Body of pancreas (tissue), 4 donors: Measurements from ENCODE around the gene BCAS2. TPM values are rescaled to one million over a fixed set of nuclear protein-coding genes. Genes with fewer than 3 reads are reported as not detected.
"Not testable (repeated sequence)": the region's sequence is repeated elsewhere in the genome, so short reads cannot be mapped to it uniquely, and the experiment has no call there.

Experiments used
- ATAC-seq: fragments of 150-250 bp; one replicate; pipeline ENCODE4 v1.9.1; 2016
- DNase-seq, 4 donors: peaks; one replicate each; pipeline ENCODE4 v3.0.0-alpha.2; 2019
- H3K27ac ChIP-seq, 4 donors: fragments of 200-600 bp; sonication (generic); 1 replicate in 3 of 4; 2 replicates in 1 of 4; pipeline versions ENCODE4 v1.5.1 to v1.6.1; 2016 to 2019; ENCODE audit warnings: mild to moderate bottlenecking in 1 of 4, mixed read lengths in 1 of 4, moderate library complexity in 1 of 4
- H3K27me3 ChIP-seq, 2 donors: fragments of 200-600 bp; sonication (generic); one replicate each; pipeline ENCODE4 v1.6.0; 2016; ENCODE audit warnings: mild to moderate bottlenecking in 1 of 2
- H3K36me3 ChIP-seq, 2 donors: fragments of 200-600 bp; sonication (generic); replicated peaks in 1 of 2; 2 replicates each; pipeline ENCODE4 v1.5.1; 2016; ENCODE audit warnings: low read depth in 2 of 2; ENCODE audit not compliant: insufficient read depth in 1 of 2
- H3K4me1 ChIP-seq: fragments of 200-600 bp; sonication (generic); one replicate; pipeline ENCODE4 v1.6.0; 2016
- H3K4me3 ChIP-seq, 2 donors: fragments of 200-600 bp; sonication (generic); 1 replicate in 1 of 2; 2 replicates in 1 of 2; pipeline ENCODE4 v1.5.1; 2016 to 2019
- H3K9me3 ChIP-seq, 3 donors: fragments of 200-600 bp; sonication (generic); 1 replicate in 2 of 3; 2 replicates in 1 of 3; pipeline ENCODE4 v1.5.1; 2016
- CTCF ChIP-seq, 7 experiments: fragments of 450-650 bp in 4 of 7; fragments of 200-600 bp in 3 of 7; sonication (generic) in 3 of 7; IDR thresholded peaks; one replicate each; pipeline ENCODE4 v1.5.1; 2016 to 2019; ENCODE audit warnings: antibody characterized with exemption in 7 of 7
- POLR2A ChIP-seq, 3 donors: fragments of 450-650 bp; IDR thresholded peaks; one replicate each; pipeline ENCODE4 v1.6.1; 2016; ENCODE audit warnings: antibody characterized with exemption in 3 of 3, mild to moderate bottlenecking in 2 of 3
- WGBS, 2 donors: methylation state at CpG; one replicate each; pipeline ENCODE4 v1.1.5; 2017; 5-methylcytosine and 5-hydroxymethylcytosine counted together
- intact Hi-C: fragments of 100-400 bp; cut with DNase I; formaldehyde crosslinking; loops from one replicate; pipeline ENCODE4 v1.15.1; 2023
- total RNA-seq, 2 donors: library from RNA; depleted of rRNA; stranded (reverse); fragments of >200 nt; gene quantifications; one replicate each; pipeline ENCODE4 v1.1.0, GENCODE V29; 2016

The BCAS2 gene
- total RNA-seq, 2 donors from 2014 or later, result 15.3 to 20.8 TPM

- 91% methylated on average over 16 of the region's 16 CpGs for WGBS, 2 donors
- no peak for DNase-seq
- Histone ChIP-seq H3K4me1 (peaks cover 12% of the 10 kb centered on the region), H3K36me3 (no peaks in the 10 kb centered on the region), H3K27ac (no peak overlapping the region), H3K27me3 (no peaks in the 10 kb centered on the region), H3K9me3 (no peaks in the 10 kb centered on the region), H3K4me3 (no peak overlapping the region)
- ATAC-seq, result no peak
- TF ChIP-seq POLR2A (IDR thresholded peaks at IDR 0.05), result no peak
- TF ChIP-seq CTCF (IDR thresholded peaks at IDR 0.05), result no peak
- intact Hi-C loops, result no loop called here
These were observed 6.0 kb upstream of the BCAS2 start for GRCh38 chr1:114587203-114587991.

GRCh38 chr1:114586513-114587047, 5.2 kb upstream of the BCAS2 start:
- WGBS, 2 donors, result 93 to 96% methylated on average over 5 of the region's 5 CpGs
- no peaks in the 10 kb centered on the region for H3K9me3 ChIP-seq
- no peaks in the 10 kb centered on the region for H3K36me3 ChIP-seq
- no peak overlapping the region for H3K4me3 ChIP-seq
- no peak for DNase-seq
- TF ChIP-seq CTCF (IDR thresholded peaks at IDR 0.05) (no peak), POLR2A (IDR thresholded peaks at IDR 0.05) (no peak)
- no peaks in the 10 kb centered on the region for H3K27me3 ChIP-seq
- H3K4me1 ChIP-seq, result peaks cover 18% of the 10 kb centered on the region
- intact Hi-C loops, result no loop called here
- ATAC-seq, result no peak
- H3K27ac ChIP-seq, result no peak overlapping the region

- TF ChIP-seq CTCF (IDR thresholded peaks at IDR 0.05) (no peak), POLR2A (IDR thresholded peaks at IDR 0.05) (no peak)
- DNase-seq (no peak), ATAC-seq (no peak)
- H3K27me3 ChIP-seq, result no peaks in the 10 kb centered on the region
- H3K4me1 ChIP-seq, result peaks cover 25% of the 10 kb centered on the region
- H3K36me3 ChIP-seq, result no peaks in the 10 kb centered on the region
- no peak overlapping the region for H3K27ac ChIP-seq
- H3K9me3 ChIP-seq, result no peaks in the 10 kb centered on the region
- intact Hi-C loops, result no loop called here
- WGBS, 2 donors, result 80 to 100% methylated on average over 1 of the region's 1 CpG
- no peak overlapping the region for H3K4me3 ChIP-seq
These were observed 3.8 kb upstream of the BCAS2 start for GRCh38 chr1:114585231-114585630.

- ATAC-seq (no peak), DNase-seq (no peak)
- Histone ChIP-seq H3K9me3 (no peaks in the 10 kb centered on the region), H3K4me1 (peaks cover 6% of the 10 kb centered on the region), H3K4me3 (no peak overlapping the region), H3K27ac (no peak overlapping the region), H3K36me3 (peaks cover 5 to 8% of the 10 kb centered on the region in 2 donors), H3K27me3 (no peaks in the 10 kb centered on the region)
- no peak for TF ChIP-seq CTCF (IDR thresholded peaks at IDR 0.05)
- 90 to 98% methylated on average over 2 of the region's 2 CpGs for WGBS, 2 donors
- intact Hi-C loops, result no loop called here
These were observed 7.0 kb downstream of the BCAS2 start for GRCh38 chr1:114574365-114574764.

GRCh38 chr1:114564141-114564540, 17.3 kb downstream of the BCAS2 start:
- Histone ChIP-seq H3K4me3 (no peak overlapping the region), H3K4me1 (no peaks in the 10 kb centered on the region), H3K36me3 (peaks cover 7 to 20% of the 10 kb centered on the region in 2 donors), H3K27me3 (no peaks in the 10 kb centered on the region), H3K27ac (no peak overlapping the region), H3K9me3 (no peaks in the 10 kb centered on the region)
- no peak for DNase-seq
- TF ChIP-seq POLR2A (IDR thresholded peaks at IDR 0.05) (no peak), CTCF (IDR thresholded peaks at IDR 0.05) (no peak)
- intact Hi-C loops, result no loop called here
- no peak for ATAC-seq

- peaks cover 7 to 15% of the 10 kb centered on the region in 2 donors for H3K36me3 ChIP-seq
- H3K27me3 ChIP-seq, H3K27ac ChIP-seq, DNase-seq, H3K9me3 ChIP-seq, intact Hi-C loops, H3K4me1 ChIP-seq, H3K4me3 ChIP-seq, ATAC-seq: not testable (repeated sequence)
- 85 to 91% methylated on average over 3 of the region's 3 CpGs for WGBS, 2 donors
These were observed 18.4 kb downstream of the BCAS2 start for GRCh38 chr1:114562978-114563510.
